ENCODE measurements around the gene RNF213. TPM values are rescaled to one million over a fixed set of nuclear protein-coding genes. Genes with fewer than 3 reads are reported as not detected.

RNF213 gene
- total and polyA plus RNA-seq, 8 donors, result 21.9 to 94.7 (median 37.8) TPM

GRCh38 chr17:80414803-80415625 is 154.4 kb downstream of the RNF213 start, which contains the start of gene ENDOV:
Gene ENDOV (plus strand): TSS chr17:80415167. CDS start chr17:80415195, 28 bp downstream.
- peaks cover 6 to 12% (median 9%) of the 10 kb centered on the region in 3 donors for H3K4me1 ChIP-seq
- DNase-seq, result peak; percentile 92 to 98 (median 94)
- 0% methylated on average over 94 to 97 of the region's 97 CpGs for WGBS, 2 donors
- no peak for FAIRE-seq
- intact Hi-C loops (cut with DNase I), result no loop called here
- ATAC-seq, result peak; percentile 93 to 98 (median 96)
- TF ChIP-seq CTCF (IDR thresholded peaks at IDR 0.05), result no peak
- no peaks in the 10 kb centered on the region for H3K9me3 ChIP-seq
- no peaks in the 10 kb centered on the region for H3K27me3 ChIP-seq
- H3K4me3 ChIP-seq, result peak within 1 kb of the TSS; percentile 65 to 98 (median 88)
- peak within 1 kb of the TSS; percentile 81 to 99 (median 96) for H3K27ac ChIP-seq
- no peaks in the 10 kb centered on the region for H3K36me3 ChIP-seq

GRCh38 chr17:80415626-80416137 is 155.0 kb downstream of the RNF213 start:
- H3K27ac ChIP-seq, result peak overlapping the region; percentile 81 to 99 (median 96)
- no peak for TF ChIP-seq CTCF (IDR thresholded peaks at IDR 0.05)
- no peaks in the 10 kb centered on the region for H3K36me3 ChIP-seq
- H3K4me1 ChIP-seq, result peaks cover 6 to 12% (median 9%) of the 10 kb centered on the region in 3 donors
- ATAC-seq (peak in 2 of 4 donors; percentile 0 to 1), FAIRE-seq (no peak), DNase-seq (no peak)
- intact Hi-C loops (cut with DNase I), result no loop called here
- H3K4me3 ChIP-seq, result peak overlapping the region; percentile 65 to 98 (median 88)
- no peaks in the 10 kb centered on the region for H3K9me3 ChIP-seq
- no peaks in the 10 kb centered on the region for H3K27me3 ChIP-seq
- 5 to 6% methylated on average over 35 to 39 of the region's 39 CpGs for WGBS, 2 donors

- peak overlapping the region in 2 of 4 donors; percentile 65 to 87 for H3K4me3 ChIP-seq
- FAIRE-seq (no peak), ATAC-seq (no peak), DNase-seq (no peak)
- no peak overlapping the region for H3K27ac ChIP-seq
- H3K27me3 ChIP-seq, result no peaks in the 10 kb centered on the region
- H3K9me3 ChIP-seq, result no peaks in the 10 kb centered on the region
- peaks cover 6 to 12% (median 9%) of the 10 kb centered on the region in 3 donors for H3K4me1 ChIP-seq
- intact Hi-C loops (cut with DNase I), result no loop called here
- no peak for TF ChIP-seq CTCF (IDR thresholded peaks at IDR 0.05)
- WGBS, 2 donors, result 76 to 77% methylated on average over 7 of the region's 7 CpGs
- H3K36me3 ChIP-seq, result no peaks in the 10 kb centered on the region
Observed at GRCh38 chr17:80416260-80416939, 155.7 kb downstream of the RNF213 start.

GRCh38 chr17:80416940-80417293 is 156.3 kb downstream of the RNF213 start:
- no peak for DNase-seq
- H3K27me3 ChIP-seq, result no peaks in the 10 kb centered on the region
- no peaks in the 10 kb centered on the region for H3K36me3 ChIP-seq
- 77 to 82% methylated on average over 6 of the region's 6 CpGs for WGBS, 2 donors
- no peak overlapping the region for H3K27ac ChIP-seq
- no peak for ATAC-seq
- H3K4me1 ChIP-seq, result peaks cover 6 to 12% (median 9%) of the 10 kb centered on the region in 3 donors
- H3K4me3 ChIP-seq, result no peak overlapping the region
- no peak for FAIRE-seq
- no peak for TF ChIP-seq CTCF (IDR thresholded peaks at IDR 0.05)
- H3K9me3 ChIP-seq, result no peaks in the 10 kb centered on the region
- intact Hi-C loops (cut with DNase I), result no loop called here
